ENCODE results near the gene PHYH.
"Not testable (repeated sequence)": the region's sequence is repeated elsewhere in the genome, so short reads cannot be mapped to it uniquely, and the experiment has no call there.

Gene PHYH

GRCh38 chr10:13298748-13299436 lies 972 bp downstream of the PHYH start:
- Histone ChIP-seq H3K27ac (ENCODE audit: low read length) (peak overlapping the region; percentile 91), H3K9me3 (ENCODE audit: control insufficient read depth in 2 of 2, low read length in 2 of 2) (no peaks in the 10 kb centered on the region), H3K4me1 (ENCODE audit: control insufficient read depth, insufficient read depth, low read length) (peaks cover 8% of the 10 kb centered on the region), H3K36me3 (ENCODE audit: control insufficient read depth in 2 of 2, insufficient read depth in 2 of 2, low read length in 2 of 2) (peaks cover 6 to 9% of the 10 kb centered on the region in 2 donors), H3K4me3 (ENCODE audit: low read length in 2 of 2) (peak overlapping the region; percentile 79 to 87), H3K27me3 (ENCODE audit: control insufficient read depth in 1 of 2, insufficient read depth in 2 of 2, low read length in 2 of 2) (no peaks in the 10 kb centered on the region), H3K9ac (ENCODE audit: low read length in 2 of 2) (peak overlapping the region; percentile 81 to 89)

- H3K9ac ChIP-seq (ENCODE audit: low read length in 2 of 2), result no peak overlapping the region
- no peak overlapping the region for H3K27ac ChIP-seq (ENCODE audit: low read length)
- peaks cover 5% of the 10 kb centered on the region for H3K4me1 ChIP-seq (ENCODE audit: control insufficient read depth, insufficient read depth, low read length)
- H3K36me3 ChIP-seq (ENCODE audit: control insufficient read depth in 2 of 2, insufficient read depth in 2 of 2, low read length in 2 of 2), result peaks cover 10 to 18% of the 10 kb centered on the region in 2 donors
- H3K27me3 ChIP-seq (ENCODE audit: control insufficient read depth in 1 of 2, insufficient read depth in 2 of 2, low read length in 2 of 2), result no peaks in the 10 kb centered on the region
- H3K4me3 ChIP-seq (ENCODE audit: low read length in 2 of 2), result no peak overlapping the region
- no peaks in the 10 kb centered on the region for H3K9me3 ChIP-seq (ENCODE audit: control insufficient read depth in 2 of 2, low read length in 2 of 2)
Observed at GRCh38 chr10:13296476-13296875, 3.4 kb downstream of the PHYH start.

GRCh38 chr10:13294784-13295183 lies 5.1 kb downstream of the PHYH start:
- H3K36me3 ChIP-seq (ENCODE audit: control insufficient read depth in 2 of 2, insufficient read depth in 2 of 2, low read length in 2 of 2), result peaks cover 10 to 20% of the 10 kb centered on the region in 2 donors

GRCh38 chr10:13291821-13292773 lies 7.8 kb downstream of the PHYH start:
- Histone ChIP-seq H3K4me1 (ENCODE audit: control insufficient read depth, insufficient read depth, low read length) (no peaks in the 10 kb centered on the region), H3K9ac (ENCODE audit: low read length in 2 of 2) (no peak overlapping the region), H3K36me3 (ENCODE audit: control insufficient read depth in 2 of 2, insufficient read depth in 2 of 2, low read length in 2 of 2) (peaks cover 23 to 30% of the 10 kb centered on the region in 2 donors), H3K9me3 (ENCODE audit: control insufficient read depth in 2 of 2, low read length in 2 of 2) (no peaks in the 10 kb centered on the region), H3K27me3 (ENCODE audit: control insufficient read depth in 1 of 2, insufficient read depth in 2 of 2, low read length in 2 of 2) (no peaks in the 10 kb centered on the region), H3K27ac (ENCODE audit: low read length) (no peak overlapping the region), H3K4me3 (ENCODE audit: low read length in 2 of 2) (no peak overlapping the region)

More at GRCh38 chr10:13294784-13295183, 5.1 kb downstream of the PHYH start:
- Histone ChIP-seq H3K4me1 (ENCODE audit: control insufficient read depth, insufficient read depth, low read length) (no peaks in the 10 kb centered on the region), H3K4me3 (ENCODE audit: low read length in 2 of 2) (no peak overlapping the region), H3K27ac (ENCODE audit: low read length) (no peak overlapping the region), H3K27me3 (ENCODE audit: control insufficient read depth in 1 of 2, insufficient read depth in 2 of 2, low read length in 2 of 2) (no peaks in the 10 kb centered on the region), H3K9ac (ENCODE audit: low read length in 2 of 2) (no peak overlapping the region), H3K9me3 (ENCODE audit: control insufficient read depth in 2 of 2, low read length in 2 of 2) (no peaks in the 10 kb centered on the region)

- Histone ChIP-seq H3K36me3 (ENCODE audit: control insufficient read depth in 2 of 2, insufficient read depth in 2 of 2, low read length in 2 of 2) (peaks cover 23 to 30% of the 10 kb centered on the region in 2 donors), H3K27ac (ENCODE audit: low read length) (no peak overlapping the region), H3K9me3 (ENCODE audit: control insufficient read depth in 2 of 2, low read length in 2 of 2) (no peaks in the 10 kb centered on the region), H3K4me1 (ENCODE audit: control insufficient read depth, insufficient read depth, low read length) (no peaks in the 10 kb centered on the region), H3K4me3 (ENCODE audit: low read length in 2 of 2) (no peak overlapping the region), H3K9ac (ENCODE audit: low read length in 2 of 2) (no peak overlapping the region), H3K27me3 (ENCODE audit: control insufficient read depth in 1 of 2, insufficient read depth in 2 of 2, low read length in 2 of 2) (no peaks in the 10 kb centered on the region)
Observed at GRCh38 chr10:13291061-13291460, 8.8 kb downstream of the PHYH start.

GRCh38 chr10:13284050-13284449 lies 15.8 kb downstream of the PHYH start:
- Histone ChIP-seq H3K27me3 (ENCODE audit: control insufficient read depth in 1 of 2, insufficient read depth in 2 of 2, low read length in 2 of 2) (no peaks in the 10 kb centered on the region), H3K9me3 (ENCODE audit: control insufficient read depth in 2 of 2, low read length in 2 of 2) (no peaks in the 10 kb centered on the region), H3K36me3 (ENCODE audit: control insufficient read depth in 2 of 2, insufficient read depth in 2 of 2, low read length in 2 of 2) (peaks cover 32 to 37% of the 10 kb centered on the region in 2 donors), H3K4me1 (ENCODE audit: control insufficient read depth, insufficient read depth, low read length) (no peaks in the 10 kb centered on the region), H3K4me3 (ENCODE audit: low read length in 2 of 2) (no peak overlapping the region), H3K27ac (ENCODE audit: low read length) (no peak overlapping the region), H3K9ac (ENCODE audit: low read length in 2 of 2) (no peak overlapping the region)

GRCh38 chr10:13282348-13282747 lies 17.5 kb downstream of the PHYH start:
- peaks cover 23 to 25% of the 10 kb centered on the region in 2 donors for H3K36me3 ChIP-seq (ENCODE audit: control insufficient read depth in 2 of 2, insufficient read depth in 2 of 2, low read length in 2 of 2)
- not testable (repeated sequence) for H3K4me3 ChIP-seq (ENCODE audit: low read length in 2 of 2); H3K9ac ChIP-seq (ENCODE audit: low read length in 2 of 2); H3K4me1 ChIP-seq (ENCODE audit: control insufficient read depth, insufficient read depth, low read length); H3K27ac ChIP-seq (ENCODE audit: low read length); H3K9me3 ChIP-seq (ENCODE audit: control insufficient read depth in 2 of 2, low read length in 2 of 2); H3K27me3 ChIP-seq (ENCODE audit: control insufficient read depth in 1 of 2, insufficient read depth in 2 of 2, low read length in 2 of 2)

- no peak overlapping the region for H3K9ac ChIP-seq (ENCODE audit: low read length in 2 of 2)
- H3K27ac ChIP-seq (ENCODE audit: low read length), result no peak overlapping the region
- H3K4me1 ChIP-seq (ENCODE audit: control insufficient read depth, insufficient read depth, low read length), result peaks cover 8% of the 10 kb centered on the region
- H3K9me3 ChIP-seq (ENCODE audit: control insufficient read depth in 2 of 2, low read length in 2 of 2), result no peaks in the 10 kb centered on the region
- no peak overlapping the region for H3K4me3 ChIP-seq (ENCODE audit: low read length in 2 of 2)
- H3K36me3 ChIP-seq (ENCODE audit: control insufficient read depth in 2 of 2, insufficient read depth in 2 of 2, low read length in 2 of 2), result peaks cover 10 to 15% of the 10 kb centered on the region in 2 donors
- H3K27me3 ChIP-seq (ENCODE audit: control insufficient read depth in 1 of 2, insufficient read depth in 2 of 2, low read length in 2 of 2), result no peaks in the 10 kb centered on the region
Observed at GRCh38 chr10:13276749-13277365, 23.0 kb downstream of the PHYH start.

- H3K9ac ChIP-seq (ENCODE audit: low read length in 2 of 2); H3K4me3 ChIP-seq (ENCODE audit: low read length in 2 of 2); H3K4me1 ChIP-seq (ENCODE audit: control insufficient read depth, insufficient read depth, low read length); H3K27ac ChIP-seq (ENCODE audit: low read length); H3K9me3 ChIP-seq (ENCODE audit: control insufficient read depth in 2 of 2, low read length in 2 of 2); H3K27me3 ChIP-seq (ENCODE audit: control insufficient read depth in 1 of 2, insufficient read depth in 2 of 2, low read length in 2 of 2): not testable (repeated sequence)
- peaks cover 8 to 15% of the 10 kb centered on the region in 2 donors for H3K36me3 ChIP-seq (ENCODE audit: control insufficient read depth in 2 of 2, insufficient read depth in 2 of 2, low read length in 2 of 2)
Observed at GRCh38 chr10:13276146-13276545, 23.7 kb downstream of the PHYH start.

GRCh38 chr10:13272164-13272571 lies 27.7 kb downstream of the PHYH start:
- Histone ChIP-seq H3K9me3 (ENCODE audit: control insufficient read depth in 2 of 2, low read length in 2 of 2) (no peaks in the 10 kb centered on the region), H3K36me3 (ENCODE audit: control insufficient read depth in 2 of 2, insufficient read depth in 2 of 2, low read length in 2 of 2) (no peaks in the 10 kb centered on the region), H3K27me3 (ENCODE audit: control insufficient read depth in 1 of 2, insufficient read depth in 2 of 2, low read length in 2 of 2) (no peaks in the 10 kb centered on the region), H3K9ac (ENCODE audit: low read length in 2 of 2) (no peak overlapping the region), H3K4me1 (ENCODE audit: control insufficient read depth, insufficient read depth, low read length) (peaks cover 8% of the 10 kb centered on the region), H3K4me3 (ENCODE audit: low read length in 2 of 2) (peak overlapping the region in 1 of 2 donors; percentile 8), H3K27ac (ENCODE audit: low read length) (no peak overlapping the region)
